ENCODE data around the gene RAD51.

The RAD51 gene

GRCh38 chr15:40773902-40774301 is 78.9 kb downstream of the RAD51 start:
- no peak for TF ChIP-seq CTCF (IDR thresholded peaks at IDR 0.05; ENCODE audit: low read depth, low read length)
- no peak overlapping the region for H3K4me3 ChIP-seq (ENCODE audit: low read depth, low read length)

GRCh38 chr15:40775007-40775406 is 80.0 kb downstream of the RAD51 start:
- H3K4me3 ChIP-seq (ENCODE audit: low read depth, low read length) = no peak overlapping the region
- no peak for TF ChIP-seq CTCF (IDR thresholded peaks at IDR 0.05; ENCODE audit: low read depth, low read length)

DNA sequence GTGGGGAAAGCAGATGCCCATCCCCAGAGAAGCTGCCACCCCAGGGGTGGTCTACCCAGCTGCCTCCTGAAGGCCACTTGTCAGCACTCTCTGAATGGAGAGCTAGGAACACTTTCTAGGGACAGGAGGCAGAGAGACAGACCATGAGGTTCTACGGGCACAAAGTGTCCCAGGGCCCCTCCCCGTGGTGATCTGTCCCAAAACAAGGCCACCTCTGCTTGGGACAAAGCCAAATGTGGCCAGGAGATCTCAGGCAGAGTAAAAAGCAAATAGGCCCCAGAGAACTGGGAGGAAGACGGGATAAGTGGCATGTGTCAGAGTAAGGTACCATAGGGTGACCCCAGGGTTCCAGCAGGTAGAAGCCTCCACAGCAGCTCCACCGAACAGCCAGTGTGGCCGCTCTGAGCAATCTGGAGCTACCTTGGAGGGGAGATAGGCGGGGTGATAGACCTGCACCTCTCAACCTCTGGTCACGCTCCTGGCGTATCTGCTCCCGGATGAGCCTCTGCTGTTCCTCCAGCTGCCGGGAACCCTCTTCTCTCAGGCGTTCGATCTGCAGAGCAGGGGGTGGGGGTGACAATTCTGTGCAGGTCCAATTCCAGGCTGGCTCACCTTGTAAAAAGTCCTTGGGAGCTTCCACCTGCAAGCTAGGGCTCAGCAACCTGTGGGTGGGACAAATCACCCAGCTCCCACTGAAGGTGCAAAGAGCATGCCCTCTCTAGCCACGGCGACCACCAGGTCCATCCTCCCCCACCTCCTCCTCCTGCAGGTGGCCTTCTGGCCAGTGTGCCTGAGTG is 81.0 kb downstream of the RAD51 start:
- no peak for TF ChIP-seq CTCF (IDR thresholded peaks at IDR 0.05; ENCODE audit: low read depth, low read length)
- H3K4me3 ChIP-seq (ENCODE audit: low read depth, low read length) = no peak overlapping the region

DNA sequence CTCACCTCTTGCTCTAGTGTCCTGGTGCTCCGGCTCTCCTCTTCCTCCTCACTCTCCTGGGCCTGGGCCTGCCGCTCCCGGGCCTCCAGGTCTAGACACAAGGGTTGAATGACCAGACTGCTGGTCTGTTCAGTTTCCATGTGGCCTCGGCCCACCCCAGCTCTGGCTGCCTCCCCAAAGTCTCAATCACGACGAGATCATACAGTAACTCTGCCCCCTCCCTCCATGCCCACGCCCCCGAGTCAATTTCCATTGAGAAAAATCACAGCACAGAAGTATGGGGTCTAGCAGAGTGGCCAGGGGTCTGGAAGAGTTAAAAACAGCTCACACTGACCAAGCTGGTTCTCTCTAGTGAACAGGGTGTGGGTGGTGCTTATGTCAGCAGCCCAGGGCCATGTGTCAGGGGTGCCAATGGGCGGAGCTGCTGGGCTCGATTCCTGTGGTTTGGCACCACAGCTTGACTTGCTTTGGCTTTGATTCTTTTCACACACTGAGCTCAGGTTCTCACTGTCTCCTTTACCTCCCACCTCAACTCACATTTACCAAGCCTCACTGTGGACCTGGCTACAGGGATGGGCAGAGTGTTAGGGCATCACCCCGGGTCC is 81.7 kb downstream of the RAD51 start:
- TF ChIP-seq CTCF (IDR thresholded peaks at IDR 0.05; ENCODE audit: low read depth, low read length) = no peak
- no peak overlapping the region for H3K4me3 ChIP-seq (ENCODE audit: low read depth, low read length)

Data from WI38 (cell line).